Measurements from ENCODE around the gene MAD1L1.
"Not testable (repeated sequence)": the region's sequence is repeated elsewhere in the genome, so short reads cannot be mapped to it uniquely, and the experiment has no call there.

Gene MAD1L1

GRCh38 chr7:2066251-2066919 lies 166.4 kb downstream of the MAD1L1 start:
- peak; percentile 2 for DNase-seq (ENCODE audit: low read depth)

DNA sequence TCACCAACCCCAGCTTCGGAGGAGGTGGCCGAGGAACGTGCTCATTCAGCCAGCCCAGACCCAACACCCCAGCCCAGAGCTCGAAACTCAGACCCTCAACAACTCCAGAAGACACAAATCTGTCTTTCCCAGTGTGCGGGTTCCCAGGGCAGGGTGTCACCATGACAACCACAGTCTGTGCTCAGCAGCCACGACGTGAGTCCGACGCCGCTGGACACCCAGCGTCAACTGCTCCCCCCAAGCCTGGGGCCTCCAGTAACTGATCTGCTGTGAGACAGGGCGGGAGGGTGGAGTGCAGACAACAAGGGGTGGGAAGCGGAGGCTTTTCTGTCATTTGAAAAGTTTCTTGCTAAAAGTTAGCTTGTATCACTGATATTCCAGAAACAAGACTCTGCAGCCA lies 167.2 kb downstream of the MAD1L1 start:
- DNase-seq (ENCODE audit: low read depth): no peak

GRCh38 chr7:2063563-2064260 lies 169.0 kb downstream of the MAD1L1 start:
- DNase-seq (ENCODE audit: low read depth): no peak

GRCh38 chr7:2062648-2063047 lies 170.1 kb downstream of the MAD1L1 start:
- DNase-seq (ENCODE audit: low read depth): no peak

DNA sequence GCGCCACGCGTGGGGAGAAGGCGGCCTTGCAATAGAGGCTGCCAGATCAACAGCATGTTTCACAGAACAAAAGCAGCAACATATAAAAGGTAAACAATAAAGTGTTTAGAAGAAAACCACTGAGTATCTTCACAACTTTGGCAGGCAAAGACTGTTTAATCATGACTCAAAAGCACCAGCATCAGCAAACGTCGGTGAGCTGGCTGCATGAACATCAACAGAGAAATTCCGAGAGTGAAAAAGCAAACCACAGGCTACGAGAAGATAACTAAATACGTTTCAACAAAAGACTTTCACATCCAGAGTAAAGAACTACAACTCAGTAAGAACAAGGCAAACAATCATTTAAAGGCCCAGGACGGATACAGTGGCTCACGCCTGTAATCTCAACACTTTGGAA lies 172.0 kb downstream of the MAD1L1 start:
- DNase-seq (ENCODE audit: low read depth): no peak

DNA sequence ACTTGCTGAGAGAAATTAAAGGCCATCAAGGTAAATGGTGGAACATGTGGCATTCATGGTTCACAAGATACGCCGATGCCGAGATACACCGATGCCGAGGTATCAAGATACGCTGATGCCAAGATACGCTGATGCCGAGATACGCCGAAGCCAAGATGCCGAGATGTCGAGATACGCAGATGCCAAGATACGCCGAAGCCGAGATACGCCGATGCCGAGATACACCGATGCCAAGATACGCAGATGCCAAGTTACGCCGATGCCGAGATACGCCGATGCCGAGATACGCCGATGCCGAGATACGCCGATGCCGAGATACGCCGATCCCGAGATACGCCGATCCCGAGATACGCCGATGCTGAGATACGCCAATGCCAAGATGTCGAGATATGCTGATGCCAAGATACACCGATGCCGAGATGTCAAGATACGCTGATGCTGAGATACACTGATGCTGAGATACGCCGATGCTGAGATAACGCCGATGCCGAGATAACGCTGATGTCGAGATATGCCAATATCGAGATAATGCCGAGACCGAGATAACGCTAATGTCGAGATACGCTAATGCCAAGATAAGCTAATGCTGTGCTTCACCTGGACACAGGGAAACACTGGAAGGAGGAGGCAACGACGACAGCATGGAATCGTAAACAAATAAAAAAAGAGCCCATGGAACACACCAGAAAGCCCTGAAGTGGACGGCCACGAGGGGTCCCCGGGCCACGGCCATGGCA lies 172.6 kb downstream of the MAD1L1 start:
- DNase-seq (ENCODE audit: low read depth): no peak

GRCh38 chr7:2058246-2058645 lies 174.5 kb downstream of the MAD1L1 start:
- not testable (repeated sequence) for DNase-seq (ENCODE audit: low read depth)

DNA sequence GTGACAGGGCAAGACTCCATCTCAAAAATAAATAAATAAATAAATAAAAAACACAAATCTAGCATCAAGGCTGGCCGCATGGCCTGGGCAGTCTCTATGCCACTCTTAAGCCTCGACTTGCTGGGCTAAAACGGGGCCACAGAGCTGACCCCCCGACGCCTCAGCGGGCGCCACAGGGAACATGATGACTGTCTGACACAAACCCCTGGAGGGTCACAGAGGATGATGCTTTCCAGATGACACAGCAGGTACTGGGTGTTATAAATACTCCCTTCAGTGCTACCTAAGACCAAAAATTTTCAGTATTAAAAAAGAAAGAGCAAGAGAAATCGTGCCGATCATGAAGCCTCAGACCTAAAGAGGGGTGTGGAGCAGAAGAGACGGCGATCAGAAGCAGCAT lies 176.8 kb downstream of the MAD1L1 start:
- DNase-seq (ENCODE audit: low read depth): no peak

DNA sequence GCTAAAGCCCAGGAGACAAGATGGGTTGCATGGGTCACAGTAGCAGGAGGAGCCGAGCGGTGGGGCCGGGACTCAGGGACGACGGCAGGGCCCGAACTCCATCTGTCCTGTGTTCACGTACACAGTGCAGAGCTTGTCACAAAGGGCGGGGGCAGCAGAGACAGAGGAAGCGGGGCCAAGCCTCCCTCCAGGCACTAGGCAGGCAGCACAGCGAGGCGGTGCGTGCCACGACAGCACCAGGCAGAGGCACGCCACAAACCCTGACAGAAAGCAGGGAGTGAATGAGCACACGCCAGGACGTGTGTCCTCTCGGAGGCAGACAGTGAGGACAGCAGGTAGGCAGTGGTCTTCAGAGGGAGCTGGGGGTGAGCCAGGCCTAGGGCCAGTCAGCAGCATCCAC lies 177.8 kb downstream of the MAD1L1 start:
- no peak for DNase-seq (ENCODE audit: low read depth)

DNA sequence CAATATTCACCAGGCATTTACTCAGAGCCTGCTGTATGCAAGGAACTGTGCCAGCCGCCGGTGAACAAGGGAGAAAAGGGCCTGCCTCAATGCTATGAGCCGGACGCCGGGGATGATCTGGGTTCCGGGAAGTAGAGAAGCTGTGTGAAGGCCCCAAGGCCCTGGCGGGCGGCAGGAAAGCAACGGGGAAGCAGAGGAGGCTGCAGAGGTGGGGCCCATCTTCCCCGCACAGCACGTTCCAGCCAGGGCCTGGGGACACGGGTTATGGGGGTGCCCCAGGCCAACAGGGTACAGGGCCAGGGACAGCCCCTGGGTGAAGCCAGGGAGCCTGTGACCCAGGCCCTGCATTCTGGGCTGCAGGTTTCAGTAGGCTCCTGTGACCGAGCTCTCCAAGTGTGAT lies 179.3 kb downstream of the MAD1L1 start:
- DNase-seq (ENCODE audit: low read depth): no peak

- DNase-seq (ENCODE audit: low read depth): no peak
Measured at GRCh38 chr7:2052657-2053048, 180.1 kb downstream of the MAD1L1 start.

DNA sequence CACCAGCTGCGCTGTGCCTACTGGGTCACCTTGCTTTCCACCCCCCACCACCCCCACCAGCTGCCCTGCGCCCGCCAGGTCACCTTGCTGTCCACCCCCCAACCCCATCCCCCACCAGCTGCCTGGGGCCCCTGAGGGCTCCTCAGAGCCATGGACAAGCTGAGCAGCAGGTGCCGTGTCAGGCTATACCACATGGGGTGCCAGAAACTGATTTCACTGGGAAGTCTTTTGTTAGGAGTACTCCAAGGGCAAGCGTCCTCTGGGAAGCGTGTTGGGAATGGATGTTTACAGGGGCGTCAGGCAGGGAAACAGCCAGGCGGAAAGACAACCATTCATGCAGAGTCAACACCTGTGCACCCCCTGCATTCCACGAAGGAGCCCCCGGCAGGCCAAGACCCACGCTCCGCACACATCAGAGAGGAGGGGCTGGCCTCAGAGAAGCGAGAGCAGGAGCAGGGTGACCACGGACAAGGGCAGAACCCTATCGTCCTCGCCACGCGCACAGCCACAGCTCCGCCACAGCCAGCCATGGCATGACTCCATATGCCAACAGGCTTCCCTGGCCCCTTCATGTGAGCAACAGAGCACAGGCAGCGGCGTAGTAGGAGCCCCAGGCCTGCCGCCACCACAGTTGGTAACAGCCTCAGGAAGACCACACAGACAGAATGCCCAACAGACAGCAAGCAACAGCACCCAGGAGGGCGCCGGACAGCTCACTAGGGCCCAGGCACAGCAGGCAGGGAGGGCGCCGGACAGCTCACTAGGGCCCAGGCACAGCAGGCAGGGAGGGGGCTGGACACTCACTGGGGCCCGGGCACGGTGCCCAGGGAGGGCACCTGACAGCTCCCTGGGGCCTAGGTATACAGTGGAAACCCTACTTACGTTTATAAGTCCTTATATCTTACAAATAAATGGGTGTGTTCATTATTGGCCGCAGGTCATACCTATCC lies 180.8 kb downstream of the MAD1L1 start:
- no peak for DNase-seq (ENCODE audit: low read depth)

GRCh38 chr7:2050511-2050866 lies 182.3 kb downstream of the MAD1L1 start:
- DNase-seq (ENCODE audit: low read depth): no peak

DNA sequence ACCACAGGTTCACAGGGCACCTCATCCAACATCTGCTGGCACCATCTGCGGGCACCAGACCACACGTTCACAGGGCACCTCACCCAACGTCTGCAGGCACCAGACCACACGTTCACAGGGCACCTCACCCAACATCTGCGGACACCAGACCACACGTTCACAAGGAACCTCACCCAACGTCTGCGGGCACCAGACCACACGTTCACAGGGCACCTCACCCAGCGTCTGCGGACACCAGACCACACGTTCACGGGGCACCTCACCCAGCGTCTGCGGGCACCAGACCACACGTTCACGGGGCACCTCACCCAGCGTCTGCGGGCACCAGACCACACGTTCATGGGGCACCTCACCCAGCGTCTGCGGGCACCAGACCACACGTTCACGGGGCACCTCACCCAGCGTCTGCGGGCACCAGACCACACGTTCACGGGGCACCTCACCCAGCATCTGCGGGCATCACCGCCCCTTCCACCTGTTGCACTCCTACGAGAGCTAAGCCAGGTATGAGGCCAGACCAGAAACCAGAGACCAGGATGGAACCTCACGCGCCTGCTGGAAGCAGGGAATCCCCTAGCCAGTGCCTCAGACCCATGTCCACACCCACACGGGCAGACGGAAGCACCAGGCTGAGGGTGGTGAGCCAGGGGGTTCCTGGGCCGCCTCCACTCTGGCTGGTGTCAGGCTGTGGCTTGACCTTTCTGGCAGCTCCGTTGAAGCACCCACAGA lies 182.8 kb downstream of the MAD1L1 start:
- no peak for DNase-seq (ENCODE audit: low read depth)

- no peak for DNase-seq (ENCODE audit: low read depth)
Measured at GRCh38 chr7:2049111-2049781, 183.5 kb downstream of the MAD1L1 start.

GRCh38 chr7:2048531-2048930 lies 184.2 kb downstream of the MAD1L1 start:
- DNase-seq (ENCODE audit: low read depth): no peak

- DNase-seq (ENCODE audit: low read depth): no peak
Measured at GRCh38 chr7:2048006-2048405, 184.7 kb downstream of the MAD1L1 start.

- no peak for DNase-seq (ENCODE audit: low read depth)
Measured at GRCh38 chr7:2046581-2047565, 185.9 kb downstream of the MAD1L1 start.

DNA sequence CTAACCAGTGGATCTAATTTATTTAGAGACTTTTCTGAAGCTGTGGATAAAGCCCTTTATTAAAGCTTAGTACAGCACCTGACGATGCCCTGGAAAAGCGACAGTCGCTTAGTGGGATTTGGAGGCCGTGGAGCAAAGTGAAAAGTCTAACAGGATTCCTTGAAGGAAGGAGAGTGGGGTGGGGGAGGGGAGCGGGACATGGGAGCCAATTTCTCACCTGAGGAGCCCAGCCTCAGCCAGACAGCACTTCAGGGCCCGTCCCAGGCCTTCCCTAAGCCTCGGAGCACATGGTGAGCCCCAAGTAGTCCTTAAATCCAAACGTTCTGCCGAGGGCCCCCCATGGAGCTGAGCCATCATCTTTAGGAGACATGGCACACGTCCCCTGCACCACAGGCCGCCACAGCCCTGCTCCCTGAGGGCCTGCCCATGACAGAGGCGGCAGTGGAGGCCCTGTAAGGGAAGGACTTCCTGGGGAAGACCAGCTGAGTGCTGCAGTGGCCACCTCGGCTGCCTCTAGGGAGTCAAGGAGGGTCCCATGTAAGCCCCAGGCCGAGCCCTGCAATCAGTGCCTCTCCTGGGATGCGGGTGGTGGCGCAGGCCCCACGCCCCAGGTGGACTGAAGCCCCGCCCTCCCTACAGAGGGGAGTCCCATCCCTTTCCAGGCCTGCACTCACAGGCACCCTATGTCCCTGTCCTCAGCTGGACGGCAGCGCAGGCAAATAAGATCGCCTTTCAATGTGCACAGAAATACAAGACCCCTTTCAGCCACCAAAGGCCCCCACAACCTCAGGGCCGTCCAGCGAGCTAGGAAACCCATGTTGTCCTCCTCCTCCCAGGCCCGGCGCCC lies 187.0 kb downstream of the MAD1L1 start:
- DNase-seq (ENCODE audit: low read depth): no peak
